Measurements from ENCODE around the gene CCDC88A.
"Not testable (repeated sequence)": the region's sequence is repeated elsewhere in the genome, so short reads cannot be mapped to it uniquely, and the experiment has no call there.

CCDC88A gene

GRCh38 chr2:55419679-55420438 is at the start of gene CCDC88A:
Gene CCDC88A, minus strand, starts transcription at chr2:55419856. Its CDS starts 777 bp downstream, at chr2:55419079.
- DNase-seq (ENCODE audit: low spot score): peak; percentile 91

GRCh38 chr2:55461679-55462078 is 42.0 kb upstream of the CCDC88A start:
- DNase-seq (ENCODE audit: low spot score): no peak

GRCh38 chr2:55460562-55460961 is 40.9 kb upstream of the CCDC88A start:
- no peak for DNase-seq (ENCODE audit: low spot score)

- DNase-seq (ENCODE audit: low spot score): no peak
These were observed 40.1 kb upstream of the CCDC88A start for GRCh38 chr2:55459714-55460274.

GRCh38 chr2:55459279-55459678 is 39.6 kb upstream of the CCDC88A start:
- no peak for DNase-seq (ENCODE audit: low spot score)

GRCh38 chr2:55454121-55454520 is 34.5 kb upstream of the CCDC88A start:
- DNase-seq (ENCODE audit: low spot score): no peak

- DNase-seq (ENCODE audit: low spot score): no peak
These were observed 33.2 kb upstream of the CCDC88A start for GRCh38 chr2:55452879-55453278.

- no peak for DNase-seq (ENCODE audit: low spot score)
These were observed 32.0 kb upstream of the CCDC88A start for GRCh38 chr2:55451699-55452098.

- DNase-seq (ENCODE audit: low spot score): not testable (repeated sequence)
These were observed 30.4 kb upstream of the CCDC88A start for GRCh38 chr2:55450014-55450413.

- not testable (repeated sequence) for DNase-seq (ENCODE audit: low spot score)
These were observed 22.5 kb upstream of the CCDC88A start for GRCh38 chr2:55442045-55442760.

GRCh38 chr2:55441280-55441892 is 21.7 kb upstream of the CCDC88A start:
- no peak for DNase-seq (ENCODE audit: low spot score)

GRCh38 chr2:55439101-55439397 is 19.4 kb upstream of the CCDC88A start:
- DNase-seq (ENCODE audit: low spot score): no peak

- no peak for DNase-seq (ENCODE audit: low spot score)
These were observed 18.9 kb upstream of the CCDC88A start for GRCh38 chr2:55438391-55439100.

GRCh38 chr2:55437515-55438390 is 18.1 kb upstream of the CCDC88A start:
- DNase-seq (ENCODE audit: low spot score): no peak

GRCh38 chr2:55431982-55432627 is 12.4 kb upstream of the CCDC88A start:
- peak; percentile 32 for DNase-seq (ENCODE audit: low spot score)

- DNase-seq (ENCODE audit: low spot score): no peak
These were observed 10.7 kb upstream of the CCDC88A start for GRCh38 chr2:55430211-55430975.

- DNase-seq (ENCODE audit: low spot score): no peak
These were observed 8.6 kb upstream of the CCDC88A start for GRCh38 chr2:55428258-55428657.

- DNase-seq (ENCODE audit: low spot score): no peak
These were observed 5.8 kb upstream of the CCDC88A start for GRCh38 chr2:55425431-55425831.

- DNase-seq (ENCODE audit: low spot score): no peak
These were observed 3.4 kb upstream of the CCDC88A start for GRCh38 chr2:55422876-55423665.

Data from hematopoietic multipotent progenitor cell treated with erythropoietin and hydrocortisone succinate and interleukin-3 and kit ligand, for 15 days (in vitro differentiated cells).